ENCODE results near the gene NOD2.
A peak's percentile ranks its signal among the peaks of the same experiment; 100 is the strongest.

The NOD2 gene

DNA sequence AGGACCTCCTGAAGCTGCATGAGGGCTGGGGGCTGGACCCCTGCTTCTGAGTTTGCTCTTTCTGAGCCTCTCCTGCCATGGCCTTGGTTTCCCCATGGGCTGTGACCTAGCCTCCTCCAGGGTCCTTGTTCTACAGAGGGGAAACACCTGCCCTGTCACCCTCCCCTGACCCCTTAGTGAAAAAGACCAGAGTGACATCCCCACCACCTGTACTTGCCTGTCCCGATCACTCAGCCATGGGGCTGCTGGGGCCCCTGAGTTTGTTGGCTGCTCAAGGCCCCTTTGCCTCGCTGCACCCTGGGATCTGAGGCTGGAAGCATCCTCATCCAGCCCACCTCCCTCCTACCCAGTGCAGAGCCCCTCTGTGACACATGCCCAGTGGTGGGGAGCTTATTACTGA is 800 bp downstream of the NOD2 start:
- DNase-seq (ENCODE audit: low read depth in 2 of 2), result no peak

- DNase-seq (ENCODE audit: low read depth in 2 of 2), result no peak
Measured at GRCh38 chr16:50695017-50696000, 1.9 kb downstream of the NOD2 start.

- DNase-seq (ENCODE audit: low read depth in 2 of 2), result no peak
Measured at GRCh38 chr16:50696126-50696525, 2.7 kb downstream of the NOD2 start.

DNA sequence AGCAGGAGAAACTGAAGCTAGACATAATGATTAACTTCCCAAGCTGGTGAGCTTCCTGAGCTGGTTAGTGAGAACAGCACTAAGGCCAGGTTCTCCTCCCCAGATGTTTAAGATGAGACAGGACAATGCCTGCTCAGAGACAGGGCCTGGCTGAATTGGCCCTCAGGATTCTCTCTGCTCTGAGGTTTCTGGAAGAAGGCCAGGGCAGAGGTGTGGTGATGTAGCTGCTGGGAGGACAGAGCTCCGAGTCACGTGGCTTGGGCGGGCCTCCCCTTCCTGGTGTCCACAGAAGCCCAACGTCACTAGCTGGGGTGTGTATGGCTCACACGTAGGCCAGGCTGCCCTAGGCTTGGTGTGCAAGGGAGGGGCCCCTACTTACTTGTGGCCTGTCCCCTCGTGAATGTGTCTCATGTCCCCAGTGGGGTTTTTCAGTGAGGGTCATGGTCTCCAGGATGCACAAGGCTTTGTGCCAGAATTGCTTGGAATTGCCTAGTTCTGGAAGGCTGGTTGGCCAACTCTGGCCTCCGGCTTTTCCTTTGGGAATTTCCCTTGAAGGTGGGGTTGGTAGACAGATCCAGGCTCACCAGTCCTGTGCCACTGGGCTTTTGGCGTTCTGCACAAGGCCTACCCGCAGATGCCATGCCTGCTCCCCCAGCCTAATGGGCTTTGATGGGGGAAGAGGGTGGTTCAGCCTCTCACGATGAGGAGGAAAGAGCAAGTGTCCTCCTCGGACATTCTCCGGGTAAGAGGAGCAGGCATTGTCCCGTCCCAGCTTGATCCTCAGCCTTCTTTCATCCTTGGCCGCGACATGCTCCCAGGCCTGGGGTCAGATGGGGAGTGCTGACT is 3.4 kb downstream of the NOD2 start:
- peak in 1 of 2 donors; percentile 50 for DNase-seq (ENCODE audit: low read depth in 2 of 2)

DNA sequence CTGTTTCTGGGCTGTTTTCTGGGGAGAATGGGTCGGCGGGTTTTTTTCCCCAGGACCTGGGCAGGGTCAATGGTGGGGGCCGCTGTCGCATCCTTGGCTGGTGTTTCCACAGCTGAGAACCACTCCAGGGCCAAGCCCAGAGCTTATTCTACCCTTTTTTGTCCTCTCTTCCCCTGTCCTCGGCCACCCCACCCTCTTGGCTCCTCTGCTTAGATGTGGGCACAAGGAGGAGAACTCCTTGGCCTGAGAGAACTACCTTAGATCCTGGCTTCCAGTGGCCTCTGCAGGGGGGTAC is 4.0 kb downstream of the NOD2 start:
- no peak for DNase-seq (ENCODE audit: low read depth in 2 of 2)

GRCh38 chr16:50697881-50698767 is 4.7 kb downstream of the NOD2 start:
- DNase-seq (ENCODE audit: low read depth in 2 of 2), result peak; percentile 51 to 52

GRCh38 chr16:50699326-50700159 is 6.1 kb downstream of the NOD2 start:
- peak in 1 of 2 donors; percentile 66 for DNase-seq (ENCODE audit: low read depth in 2 of 2)

DNA sequence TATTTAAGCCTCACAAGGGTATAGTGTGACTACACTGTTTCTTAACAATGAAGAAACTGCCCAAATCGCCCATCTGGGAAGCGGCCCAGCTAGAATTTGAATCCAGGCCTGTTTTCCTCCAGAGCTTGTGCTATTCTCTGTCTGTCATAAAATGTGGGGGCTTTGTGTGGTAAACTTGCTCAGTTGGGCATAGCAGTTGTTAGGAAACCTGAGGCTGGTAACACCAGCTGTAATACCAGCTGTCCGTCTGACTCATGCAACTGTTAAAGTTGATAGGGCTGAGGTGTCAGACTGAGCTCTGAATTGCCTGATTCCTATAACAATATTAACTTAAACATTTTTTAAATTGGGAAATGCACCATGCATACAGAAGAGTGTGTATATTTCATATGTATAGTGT is 9.3 kb downstream of the NOD2 start:
- DNase-seq (ENCODE audit: low read depth in 2 of 2), result no peak

GRCh38 chr16:50704245-50704644 is 10.8 kb downstream of the NOD2 start:
- no peak for DNase-seq (ENCODE audit: low read depth in 2 of 2)

DNA sequence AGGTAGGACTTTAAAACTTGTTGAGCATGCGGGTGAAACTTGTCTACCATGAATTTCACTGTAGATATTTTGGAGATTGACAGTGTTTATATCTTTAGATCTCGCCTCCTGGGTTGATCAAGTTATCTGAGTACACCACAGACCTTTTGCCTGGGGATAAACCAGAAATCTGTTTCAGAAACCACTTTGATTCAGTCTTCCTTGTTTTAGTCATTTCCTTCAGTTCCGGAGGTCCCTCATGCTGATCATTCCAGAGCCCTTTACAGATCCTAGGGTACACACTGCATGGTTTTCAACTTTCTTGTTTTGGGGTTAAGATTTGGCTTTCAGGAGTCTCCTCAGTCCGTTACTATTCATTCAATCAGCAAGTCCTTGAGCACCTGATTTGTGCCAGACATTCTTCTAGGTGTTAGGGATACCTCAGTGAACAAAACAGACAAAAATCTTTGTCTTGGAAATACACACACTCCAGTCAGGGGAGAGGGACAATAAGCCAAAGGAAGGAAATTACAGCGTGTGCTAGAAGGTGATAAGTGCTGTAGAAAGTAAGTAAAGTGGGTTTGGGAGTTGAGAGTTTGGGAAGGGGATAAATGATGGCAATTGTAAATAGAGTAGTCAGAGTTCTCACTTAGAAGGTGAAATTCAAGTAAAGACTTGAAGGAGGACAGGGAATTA is 12.2 kb downstream of the NOD2 start:
- no peak for DNase-seq (ENCODE audit: low read depth in 2 of 2)

DNA sequence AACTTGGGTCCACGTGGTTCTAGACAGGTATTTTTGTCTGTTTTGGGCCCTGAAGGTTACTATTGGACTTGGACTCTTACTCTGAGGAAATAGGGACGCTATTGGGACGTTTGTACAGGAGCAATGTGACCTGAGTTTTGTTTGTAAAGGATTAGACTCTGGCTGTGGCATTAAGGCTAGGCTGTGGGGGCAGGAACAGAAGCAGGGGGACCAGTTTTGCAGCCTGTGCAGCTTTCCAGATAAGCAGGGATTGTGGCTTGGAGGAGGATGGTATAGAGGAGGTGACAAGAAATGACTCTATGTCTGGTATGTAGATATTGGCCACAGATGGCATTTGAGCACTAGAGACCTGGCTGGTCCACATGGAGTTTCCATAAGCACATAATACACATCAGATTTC is 12.8 kb downstream of the NOD2 start:
- no peak for DNase-seq (ENCODE audit: low read depth in 2 of 2)

- no peak for DNase-seq (ENCODE audit: low read depth in 2 of 2)
Measured at GRCh38 chr16:50708373-50709060, 15.1 kb downstream of the NOD2 start.

- no peak for DNase-seq (ENCODE audit: low read depth in 2 of 2)
Measured at GRCh38 chr16:50709061-50709684, 15.8 kb downstream of the NOD2 start.

GRCh38 chr16:50709980-50710379 is 16.6 kb downstream of the NOD2 start:
- DNase-seq (ENCODE audit: low read depth in 2 of 2), result no peak

DNA sequence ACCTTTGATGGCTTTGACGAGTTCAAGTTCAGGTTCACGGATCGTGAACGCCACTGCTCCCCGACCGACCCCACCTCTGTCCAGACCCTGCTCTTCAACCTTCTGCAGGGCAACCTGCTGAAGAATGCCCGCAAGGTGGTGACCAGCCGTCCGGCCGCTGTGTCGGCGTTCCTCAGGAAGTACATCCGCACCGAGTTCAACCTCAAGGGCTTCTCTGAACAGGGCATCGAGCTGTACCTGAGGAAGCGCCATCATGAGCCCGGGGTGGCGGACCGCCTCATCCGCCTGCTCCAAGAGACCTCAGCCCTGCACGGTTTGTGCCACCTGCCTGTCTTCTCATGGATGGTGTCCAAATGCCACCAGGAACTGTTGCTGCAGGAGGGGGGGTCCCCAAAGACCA is 17.6 kb downstream of the NOD2 start:
- DNase-seq (ENCODE audit: low read depth in 2 of 2), result no peak

- no peak for DNase-seq (ENCODE audit: low read depth in 2 of 2)
Measured at GRCh38 chr16:50711862-50712559, 18.6 kb downstream of the NOD2 start.

DNA sequence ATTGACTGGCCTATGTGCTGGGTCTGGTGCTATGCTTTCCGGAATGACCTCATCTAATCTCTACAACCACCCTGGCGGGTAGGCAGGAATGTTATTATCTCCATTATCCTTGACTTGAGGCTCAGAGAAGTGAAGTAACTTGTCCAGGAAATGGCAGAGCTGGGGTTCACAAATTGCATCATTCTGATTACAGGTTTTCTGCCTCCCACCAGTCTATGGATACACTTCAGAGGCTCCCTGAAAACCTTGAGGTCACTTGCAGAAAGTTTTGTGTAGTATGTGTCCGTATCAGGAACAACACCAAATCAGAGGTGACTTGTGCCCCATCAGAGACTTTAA is 19.1 kb downstream of the NOD2 start:
- DNase-seq (ENCODE audit: low read depth in 2 of 2), result no peak

DNA sequence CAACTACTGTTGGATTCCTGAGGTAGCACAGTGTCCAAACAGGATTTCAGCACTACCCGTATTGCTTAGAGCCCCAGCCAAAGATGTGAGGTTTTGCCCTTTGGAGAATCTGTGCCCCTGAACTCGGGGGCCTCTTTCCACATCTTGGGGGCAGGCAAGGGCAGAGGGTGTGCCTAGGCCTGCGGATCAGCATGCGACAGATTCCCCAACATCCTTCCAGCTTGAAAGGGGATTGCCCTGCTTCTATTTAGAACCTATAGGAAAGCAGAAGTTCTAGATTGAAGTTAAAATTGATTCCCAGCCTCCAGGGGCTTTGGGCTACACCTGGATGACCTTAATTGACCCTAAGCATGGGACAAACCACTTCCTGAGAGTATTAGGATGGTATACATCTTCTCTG is 19.6 kb downstream of the NOD2 start:
- DNase-seq (ENCODE audit: low read depth in 2 of 2), result no peak

GRCh38 chr16:50717091-50717490 is 23.7 kb downstream of the NOD2 start:
- DNase-seq (ENCODE audit: low read depth in 2 of 2), result no peak

All from stimulated activated CD8-positive, alpha-beta memory T cell treated with anti-CD3 and anti-CD28 coated beads, Interleukin-2, amount 100 ng/mL, for 48 hours (primary cell).